ENCODE data around the gene DGKE.

DGKE gene

DNA sequence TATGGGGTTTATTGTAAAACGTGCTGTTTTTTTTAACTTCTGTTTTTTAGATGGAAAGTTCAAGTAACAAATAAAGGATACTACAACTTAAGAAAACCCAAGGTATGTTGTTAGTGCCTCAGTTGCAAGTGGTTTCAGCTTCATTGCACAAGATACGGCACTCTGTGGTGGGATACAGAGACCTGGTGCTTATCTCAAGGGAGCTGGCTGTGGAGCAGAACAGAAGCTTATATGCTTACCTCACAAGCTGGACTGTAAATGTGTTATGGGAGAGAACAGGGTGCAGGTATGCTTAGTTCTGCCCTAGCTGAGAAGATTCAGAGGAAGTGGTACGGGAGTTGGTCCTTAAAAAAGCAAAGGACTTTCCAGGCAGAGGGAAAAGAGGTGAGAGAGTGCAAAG lies 15.2 kb downstream of the DGKE start:
- DNase-seq (ENCODE audit: low read depth) = no peak

- DNase-seq (ENCODE audit: low read depth) = no peak
Observed at GRCh38 chr17:56850591-56850990, 16.6 kb downstream of the DGKE start.

DNA sequence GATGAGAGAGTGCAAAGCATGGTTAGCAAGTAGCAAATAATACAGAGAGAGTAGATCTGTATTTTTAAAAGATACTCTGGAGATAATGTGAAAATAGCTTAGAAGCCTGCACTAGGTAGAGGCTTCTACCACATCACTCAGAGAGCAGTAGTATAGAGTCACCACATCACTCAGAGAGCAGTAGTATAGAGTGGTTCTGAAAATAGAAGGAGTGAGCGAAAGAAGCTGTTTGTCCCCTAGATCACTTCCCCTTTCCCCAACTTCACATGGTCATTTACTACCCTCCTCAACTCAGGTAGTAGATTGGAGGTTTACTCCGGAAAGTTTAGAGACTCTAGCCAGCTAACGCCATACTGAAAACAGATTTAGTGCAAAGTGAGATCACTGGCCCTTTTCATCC lies 17.1 kb downstream of the DGKE start:
- no peak for DNase-seq (ENCODE audit: low read depth)

DNA sequence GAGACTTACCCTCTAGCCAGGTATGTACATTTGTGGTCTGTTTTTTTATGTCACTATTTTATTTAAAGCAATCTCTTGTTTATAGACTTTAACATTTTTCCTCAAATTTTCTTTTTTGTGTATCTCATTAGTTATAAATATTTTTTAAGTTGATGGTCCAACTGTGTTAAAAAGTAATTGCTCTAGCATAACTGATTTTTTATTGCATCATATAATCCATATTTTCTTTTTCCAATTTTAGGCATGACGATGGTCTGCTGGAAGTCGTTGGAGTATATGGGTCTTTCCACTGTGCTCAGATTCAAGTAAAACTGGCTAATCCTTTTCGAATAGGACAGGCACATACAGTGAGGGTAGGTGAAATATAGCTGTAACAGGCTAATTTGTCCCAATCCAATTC lies 27.9 kb downstream of the DGKE start:
- DNase-seq (ENCODE audit: low read depth) = no peak

GRCh38 chr17:56863974-56864373 lies 30.0 kb downstream of the DGKE start:
- DNase-seq (ENCODE audit: low read depth) = no peak

DNA sequence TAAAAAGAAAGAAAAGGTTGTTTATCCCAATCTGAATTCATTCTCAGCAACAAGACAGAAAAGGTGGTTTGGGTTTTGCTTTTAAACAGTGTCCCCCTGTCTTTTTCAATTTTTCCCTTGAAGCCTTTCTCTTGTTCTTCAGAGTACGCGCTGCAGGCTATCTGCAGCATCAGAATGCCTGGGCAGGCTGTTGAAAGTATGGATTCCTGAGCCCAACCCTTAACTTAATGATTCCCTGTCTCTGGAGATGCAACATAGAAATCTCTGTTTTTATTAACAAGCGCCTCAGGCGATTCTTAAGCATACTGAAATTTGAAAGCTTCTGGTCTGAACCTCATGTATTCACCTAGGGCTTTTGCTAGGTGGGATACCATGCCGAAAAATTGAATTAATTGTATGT lies 32.1 kb downstream of the DGKE start:
- DNase-seq (ENCODE audit: low read depth) = no peak

DNA sequence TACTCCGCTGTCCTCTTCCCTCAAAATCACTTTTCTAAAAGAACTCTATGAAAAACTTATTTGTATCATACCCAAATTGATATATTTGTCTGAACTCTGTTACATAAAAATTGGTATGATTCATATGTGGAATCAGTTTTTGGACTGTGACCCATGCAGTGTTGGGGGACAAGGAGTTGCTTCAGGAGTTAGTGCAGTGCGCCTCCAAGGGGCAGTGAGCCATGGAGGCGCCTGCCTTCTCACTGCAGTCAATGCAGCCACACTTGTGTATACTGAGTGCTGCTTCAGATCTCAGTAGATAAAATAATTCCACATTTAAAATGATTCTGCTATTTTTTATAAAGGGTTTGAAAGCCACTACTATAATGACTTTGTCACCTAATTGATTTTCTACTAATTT lies 32.5 kb downstream of the DGKE start:
- no peak for DNase-seq (ENCODE audit: low read depth)

DNA sequence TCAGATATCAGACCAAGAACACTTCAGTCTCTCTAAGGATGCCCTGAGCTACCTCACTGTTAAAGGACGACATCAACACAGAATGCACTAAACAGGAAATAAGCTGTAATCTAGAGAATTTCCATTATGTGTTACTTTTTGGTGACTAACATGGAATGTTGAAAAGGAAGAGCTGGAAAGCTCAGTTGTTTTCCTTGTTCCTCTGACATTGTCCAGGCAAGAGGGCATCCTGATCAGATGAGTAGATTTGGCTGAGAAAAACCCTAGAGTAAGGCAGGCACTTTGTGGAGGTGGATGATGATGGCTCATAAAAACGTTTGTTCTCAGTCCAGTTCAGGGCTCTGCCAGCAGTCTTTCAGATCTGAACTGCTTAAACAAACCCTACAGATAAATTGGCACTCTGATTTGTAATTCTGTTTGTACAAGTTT lies 34.0 kb downstream of the DGKE start:
- no peak for DNase-seq (ENCODE audit: low read depth)

DNA sequence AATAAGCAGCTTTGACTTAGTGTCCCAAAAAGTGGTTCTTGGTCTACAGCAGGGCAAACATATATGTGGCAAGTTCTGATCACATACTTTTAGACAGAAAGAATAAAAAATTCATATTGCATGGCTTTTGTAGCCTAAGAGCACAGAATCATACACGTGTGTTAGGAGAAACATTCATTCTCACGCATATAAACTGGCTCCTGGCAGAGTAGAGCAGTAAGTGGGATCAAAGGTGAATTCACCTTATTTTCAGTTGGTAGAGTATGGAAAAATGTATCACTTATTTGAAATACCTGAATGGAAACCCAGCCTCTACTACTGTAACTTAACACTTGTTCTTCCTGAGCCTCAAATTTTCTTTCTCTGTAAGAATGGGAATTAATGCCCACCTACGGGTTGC lies 34.8 kb downstream of the DGKE start:
- no peak for DNase-seq (ENCODE audit: low read depth)

- DNase-seq (ENCODE audit: low read depth) = no peak
Observed at GRCh38 chr17:56870081-56870651, 36.2 kb downstream of the DGKE start.

GRCh38 chr17:56876766-56877179 lies 42.8 kb downstream of the DGKE start:
- DNase-seq (ENCODE audit: low read depth) = no peak

- no peak for DNase-seq (ENCODE audit: low read depth)
Observed at GRCh38 chr17:56879280-56879679, 45.3 kb downstream of the DGKE start.

- DNase-seq (ENCODE audit: low read depth) = no peak
Observed at GRCh38 chr17:56880133-56880532, 46.2 kb downstream of the DGKE start.

- DNase-seq (ENCODE audit: low read depth) = no peak
Observed at GRCh38 chr17:56880571-56880970, 46.6 kb downstream of the DGKE start.

GRCh38 chr17:56881685-56882295 lies 47.8 kb downstream of the DGKE start:
- no peak for DNase-seq (ENCODE audit: low read depth)

GRCh38 chr17:56883616-56884015 lies 49.7 kb downstream of the DGKE start:
- DNase-seq (ENCODE audit: low read depth) = no peak

GRCh38 chr17:56884483-56885311 lies 50.7 kb downstream of the DGKE start:
- DNase-seq (ENCODE audit: low read depth) = no peak

- DNase-seq (ENCODE audit: low read depth) = no peak
Observed at GRCh38 chr17:56885312-56885657, 51.3 kb downstream of the DGKE start.

- no peak for DNase-seq (ENCODE audit: low read depth)
Observed at GRCh38 chr17:56886288-56886731, 52.4 kb downstream of the DGKE start.

GRCh38 chr17:56887105-56887504 lies 53.2 kb downstream of the DGKE start:
- no peak for DNase-seq (ENCODE audit: low read depth)

DNA sequence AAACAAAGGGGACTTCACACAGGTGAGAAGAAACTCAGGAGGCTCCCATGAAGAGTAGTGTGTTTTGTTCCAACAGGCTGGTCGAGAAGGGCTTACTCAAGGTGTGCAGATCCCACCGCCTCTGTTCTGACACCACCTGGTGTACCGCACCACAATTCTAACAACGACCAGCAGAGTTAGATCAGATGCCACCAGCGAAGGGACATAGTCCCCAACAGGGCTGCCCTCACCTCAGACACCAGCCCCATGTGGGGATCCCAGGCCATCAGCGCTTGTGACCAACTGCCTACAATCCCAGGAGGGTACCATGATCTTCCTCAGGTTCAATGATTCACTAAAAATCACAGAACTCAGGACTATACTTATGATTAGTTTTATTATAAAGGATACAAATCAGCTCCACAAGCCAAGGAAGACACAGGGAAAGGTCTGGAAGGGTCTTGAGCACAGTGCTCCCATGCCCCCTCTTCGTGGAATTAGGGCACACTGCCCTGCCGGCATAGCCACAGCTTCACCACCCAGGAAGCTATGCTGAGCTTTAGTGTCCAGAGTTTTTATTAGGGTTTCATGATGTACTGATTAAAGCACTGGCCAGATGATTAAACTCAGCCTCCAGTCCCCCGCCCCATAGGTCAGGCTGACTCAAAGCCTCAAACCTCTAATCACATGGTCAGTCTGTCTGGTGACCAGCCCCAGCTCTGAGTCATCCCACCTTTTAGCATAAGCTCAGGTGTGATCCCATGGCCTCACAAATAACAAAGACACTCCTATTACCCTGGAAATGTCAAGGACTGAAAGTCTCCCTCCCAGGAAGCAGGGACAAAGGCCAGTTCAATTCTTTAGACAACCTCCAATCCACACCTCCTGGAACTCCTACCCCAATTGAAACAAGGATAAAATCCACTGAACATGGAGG lies 53.9 kb downstream of the DGKE start:
- no peak for DNase-seq (ENCODE audit: low read depth)

GRCh38 chr17:56890390-56890789 lies 56.4 kb downstream of the DGKE start:
- no peak for DNase-seq (ENCODE audit: low read depth)

Measured in T follicular helper cell (primary cell).